Measurements from ENCODE around the gene NIPAL3.
"Not testable (repeated sequence)": the region's sequence is repeated elsewhere in the genome, so short reads cannot be mapped to it uniquely, and the experiment has no call there.

The NIPAL3 gene

GRCh38 chr1:24455272-24455671 lies 39.7 kb downstream of the NIPAL3 start:
- DNase-seq (ENCODE audit: low read depth in 1 of 2, low spot score in 1 of 2): no peak

GRCh38 chr1:24457866-24458265 lies 42.3 kb downstream of the NIPAL3 start:
- no peak for DNase-seq (ENCODE audit: low read depth in 1 of 2, low spot score in 1 of 2)

GRCh38 chr1:24459551-24460266 lies 44.1 kb downstream of the NIPAL3 start:
- DNase-seq (ENCODE audit: low read depth in 1 of 2, low spot score in 1 of 2): no peak

GRCh38 chr1:24462128-24462527 lies 46.5 kb downstream of the NIPAL3 start:
- DNase-seq (ENCODE audit: low read depth in 1 of 2, low spot score in 1 of 2): not testable (repeated sequence)

- DNase-seq (ENCODE audit: low read depth in 1 of 2, low spot score in 1 of 2): no peak
Observed at GRCh38 chr1:24463776-24464735, 48.5 kb downstream of the NIPAL3 start.

- DNase-seq (ENCODE audit: low read depth in 1 of 2, low spot score in 1 of 2): no peak
Observed at GRCh38 chr1:24465099-24465498, 49.5 kb downstream of the NIPAL3 start.

- DNase-seq (ENCODE audit: low read depth in 1 of 2, low spot score in 1 of 2): no peak
Observed at GRCh38 chr1:24465638-24466037, 50.0 kb downstream of the NIPAL3 start.

GRCh38 chr1:24468685-24469316 lies 53.2 kb downstream of the NIPAL3 start:
- no peak for DNase-seq (ENCODE audit: low read depth in 1 of 2, low spot score in 1 of 2)

- no peak for DNase-seq (ENCODE audit: low read depth in 1 of 2, low spot score in 1 of 2)
Observed at GRCh38 chr1:24470592-24470991, 55.0 kb downstream of the NIPAL3 start.

- no peak for DNase-seq (ENCODE audit: low read depth in 1 of 2, low spot score in 1 of 2)
Observed at GRCh38 chr1:24472527-24473251, 57.1 kb downstream of the NIPAL3 start.

- no peak for DNase-seq (ENCODE audit: low read depth in 1 of 2, low spot score in 1 of 2)
Observed at GRCh38 chr1:24474193-24474592, 58.6 kb downstream of the NIPAL3 start.

GRCh38 chr1:24475700-24476099 lies 60.1 kb downstream of the NIPAL3 start:
- DNase-seq (ENCODE audit: low read depth in 1 of 2, low spot score in 1 of 2): no peak

GRCh38 chr1:24476571-24476970 lies 61.0 kb downstream of the NIPAL3 start:
- no peak for DNase-seq (ENCODE audit: low read depth in 1 of 2, low spot score in 1 of 2)

- no peak for DNase-seq (ENCODE audit: low read depth in 1 of 2, low spot score in 1 of 2)
Observed at GRCh38 chr1:24477309-24477708, 61.7 kb downstream of the NIPAL3 start.

GRCh38 chr1:24481101-24481500 lies 65.5 kb downstream of the NIPAL3 start:
- DNase-seq (ENCODE audit: low read depth in 1 of 2, low spot score in 1 of 2): no peak

- no peak for DNase-seq (ENCODE audit: low read depth in 1 of 2, low spot score in 1 of 2)
Observed at GRCh38 chr1:24481843-24482610, 66.4 kb downstream of the NIPAL3 start.

- no peak for DNase-seq (ENCODE audit: low read depth in 1 of 2, low spot score in 1 of 2)
Observed at GRCh38 chr1:24483441-24483840, 67.8 kb downstream of the NIPAL3 start.

- DNase-seq (ENCODE audit: low read depth in 1 of 2, low spot score in 1 of 2): no peak
Observed at GRCh38 chr1:24484199-24484598, 68.6 kb downstream of the NIPAL3 start.

GRCh38 chr1:24486331-24487065 lies 70.9 kb downstream of the NIPAL3 start:
- no peak for DNase-seq (ENCODE audit: low read depth in 1 of 2, low spot score in 1 of 2)

- DNase-seq (ENCODE audit: low read depth in 1 of 2, low spot score in 1 of 2): no peak
Observed at GRCh38 chr1:24487455-24487854, 71.9 kb downstream of the NIPAL3 start.

All from activated T-helper 1 cell treated with anti-CD3 and anti-CD28 coated beads, Interleukin-2, amount 50 U/mL, for 16 hours (primary cell).